GM23338 (cell line): Measurements from ENCODE around the gene PHACTR2. TPM values are rescaled to one million over a fixed set of nuclear protein-coding genes. Genes with fewer than 3 reads are reported as not detected.

Experiments used
- ATAC-seq: fragments of 200-7000 bp; cut with Tn5 transposase; 3 replicates; pipeline ENCODE4 v1.9.1; 2020
- DNase-seq: peaks from one replicate; pipeline ENCODE4 v3.0.0-alpha.2; 2015; ENCODE audit warnings: low spot score
- H2AFZ ChIP-seq: fragments of 200-600 bp; sonication (generic); 2 replicates; pipeline ENCODE4 v1.8.0; 2016; ENCODE audit warnings: antibody characterized with exemption, mild to moderate bottlenecking, moderate library complexity
- H3F3A ChIP-seq: fragments of 200-600 bp; sonication (generic); replicated peaks from 2 replicates; pipeline ENCODE4 v1.8.0; 2017; ENCODE audit warnings: antibody characterized with exemption, mixed run types, low read depth
- H3K27ac ChIP-seq: fragments of 200-600 bp; sonication (generic); 2 replicates; pipeline ENCODE4 v1.6.1; 2016; ENCODE audit warnings: low read depth
- H3K27me3 ChIP-seq: fragments of 200-600 bp; sonication (generic); 2 replicates; pipeline ENCODE4 v1.8.0; 2016; ENCODE audit warnings: mild to moderate bottlenecking, mixed run types, moderate library complexity; ENCODE audit not compliant: insufficient read depth
- H3K36me3 ChIP-seq: fragments of 200-600 bp; sonication (generic); 2 replicates; pipeline ENCODE4 v1.8.0; 2016; ENCODE audit warnings: mild to moderate bottlenecking; ENCODE audit not compliant: insufficient read depth
- H3K4me1 ChIP-seq: fragments of 200-600 bp; sonication (generic); 2 replicates; pipeline ENCODE4 v1.8.0; 2016; ENCODE audit warnings: mild to moderate bottlenecking, moderate library complexity; ENCODE audit not compliant: insufficient read depth
- H3K4me2 ChIP-seq: fragments of 200-600 bp; sonication (generic); 2 replicates; pipeline ENCODE4 v1.7.1; 2017; ENCODE audit warnings: mixed run types
- H3K4me3 ChIP-seq: fragments of 200-600 bp; sonication (generic); 2 replicates; pipeline ENCODE4 v1.6.1; 2016; ENCODE audit warnings: mixed run types
- H3K79me2 ChIP-seq: fragments of 200-600 bp; sonication (generic); replicated peaks from 2 replicates; pipeline ENCODE4 v1.8.0; 2017; ENCODE audit warnings: mild to moderate bottlenecking; ENCODE audit not compliant: insufficient read depth
- H3K9me2 ChIP-seq: fragments of 200-600 bp; sonication (generic); 2 replicates; pipeline ENCODE4 v1.8.0; 2017; ENCODE audit not compliant: insufficient read depth
- H4K20me1 ChIP-seq: fragments of 200-600 bp; sonication (generic); replicated peaks from 2 replicates; pipeline ENCODE4 v1.8.0; 2017; ENCODE audit warnings: mild to moderate bottlenecking; ENCODE audit not compliant: insufficient read depth
- H3K27ac Mint-ChIP-seq: 2 replicates; pipeline ENCODE4 v1.8.0; 2020; ENCODE audit warnings: inconsistent platforms, mild to moderate bottlenecking, moderate library complexity, mixed read lengths
- H3K27me3 Mint-ChIP-seq: 3 replicates; pipeline ENCODE4 v1.8.0; 2022; ENCODE audit warnings: low read depth, mild to moderate bottlenecking, moderate library complexity, mixed read lengths, inconsistent platforms; ENCODE audit not compliant: insufficient read depth, poor library complexity
- H3K36me3 Mint-ChIP-seq: 3 replicates; pipeline ENCODE4 v1.8.0; 2021; ENCODE audit warnings: low read depth, mild to moderate bottlenecking, inconsistent platforms, moderate library complexity, mixed read lengths
- H3K4me1 Mint-ChIP-seq: 3 replicates; pipeline ENCODE4 v1.8.0; 2020; ENCODE audit warnings: mild to moderate bottlenecking, inconsistent platforms, mixed read lengths
- H3K4me3 Mint-ChIP-seq: 3 replicates; pipeline ENCODE4 v1.8.0; 2021; ENCODE audit warnings: moderate library complexity, mild to moderate bottlenecking, inconsistent platforms, mixed read lengths
- H3K9me3 Mint-ChIP-seq: 3 replicates; pipeline ENCODE4 v1.8.0; 2020; ENCODE audit warnings: moderate library complexity, mild to moderate bottlenecking, inconsistent platforms, mixed read lengths
- CREB1 ChIP-seq: fragments of 250-450 bp; sonication (Bioruptor Pico); IDR thresholded peaks from 2 replicates; pipeline ENCODE4 v1.5.0; 2020; ENCODE audit warnings: low read depth, mild to moderate bottlenecking, moderate library complexity
- CTCF ChIP-seq, 2 experiments: fragments of 200-600 bp in 1 of 2; sonication (generic) in 1 of 2; conservative IDR thresholded peaks; 2 replicates each; pipeline versions ENCODE4 v1.5.1 to v1.6.1; 2016 to 2017; ENCODE audit warnings: antibody characterized with exemption in 2 of 2, low read depth in 2 of 2, mild to moderate bottlenecking in 2 of 2, moderate library complexity in 1 of 2
- ETS1 ChIP-seq: IDR thresholded peaks from 2 replicates; pipeline ENCODE4 v1.6.1; 2016; ENCODE audit warnings: antibody characterized with exemption
- EZH2 ChIP-seq: fragments of 200-600 bp; sonication (generic); IDR thresholded peaks from one replicate; pipeline ENCODE4 v1.8.0; 2017; ENCODE audit warnings: antibody characterized with exemption, mild to moderate bottlenecking, low read depth; ENCODE audit not compliant: unreplicated experiment
- EZH2phosphoT487 ChIP-seq: fragments of 200-600 bp; sonication (generic); IDR thresholded peaks from one replicate; pipeline ENCODE4 v1.8.1; 2018; ENCODE audit warnings: antibody characterized with exemption; ENCODE audit not compliant: unreplicated experiment
- JUNB ChIP-seq: IDR thresholded peaks from one replicate; pipeline ENCODE4 v1.6.1; 2016; ENCODE audit warnings: antibody characterized with exemption; ENCODE audit not compliant: unreplicated experiment
- NANOG ChIP-seq: IDR thresholded peaks from 2 replicates; pipeline ENCODE4 v1.6.1; 2016; ENCODE audit warnings: antibody characterized with exemption, borderline replicate concordance
- POLR2AphosphoS5 ChIP-seq: IDR thresholded peaks from 2 replicates; pipeline ENCODE4 v1.6.1; 2016; ENCODE audit warnings: antibody characterized with exemption, low read depth
- REST ChIP-seq: IDR thresholded peaks from one replicate; pipeline ENCODE4 v1.6.1; 2018; ENCODE audit warnings: antibody characterized with exemption; ENCODE audit not compliant: unreplicated experiment
- STAT1 ChIP-seq: IDR thresholded peaks from one replicate; pipeline ENCODE4 v1.6.1; 2016; ENCODE audit warnings: antibody characterized with exemption; ENCODE audit not compliant: unreplicated experiment
- ZNF114 ChIP-seq: fragments of 250-450 bp; sonication (Bioruptor Pico); IDR thresholded peaks from 2 replicates; pipeline ENCODE4 v1.5.0; 2020; ENCODE audit warnings: mild to moderate bottlenecking, moderate library complexity
- ZNF331 ChIP-seq: fragments of 250-450 bp; sonication (Bioruptor Pico); IDR thresholded peaks from 2 replicates; pipeline ENCODE4 v1.5.0; 2020; ENCODE audit warnings: low read depth, mild to moderate bottlenecking, moderate library complexity
- ZNF462 ChIP-seq: fragments of 250-450 bp; sonication (Bioruptor Pico); IDR thresholded peaks from 2 replicates; pipeline ENCODE4 v1.5.0; 2020; ENCODE audit warnings: mild to moderate bottlenecking, moderate library complexity
- polyA plus RNA-seq: library from polyadenylated mRNA; unstranded; fragments of >200 nt; fragmentation: Nextera tagmentation; extraction: Ambion mirVana; gene quantifications from 2 replicates; pipeline ENCODE4 v1.2.1, GENCODE V29; 2016
- total RNA-seq: library from RNA; depleted of rRNA; stranded (reverse); fragments of >200 nt; shearing (Covaris generic); gene quantifications from 2 replicates; pipeline ENCODE4 v1.2.3, GENCODE V29; 2014

Gene PHACTR2
- total and polyA plus RNA-seq, 2 experiments from 2014 or later = 67.7 to 105 TPM

GRCh38 chr6:143701349-143702234 lies 23.8 kb downstream of the PHACTR2 start:
- H3K4me1 ChIP-seq = peaks cover 44% of the 10 kb centered on the region
- Mint-ChIP-seq H3K27ac (no peak overlapping the region), H3K4me3 (no peak overlapping the region), H3K36me3 (peaks cover 33% of the 10 kb centered on the region), H3K4me1 (peaks cover 21% of the 10 kb centered on the region), H3K9me3 (peaks cover 14% of the 10 kb centered on the region; the same call in 2 of the 3 replicates), H3K27me3 (peaks cover 1% of the 10 kb centered on the region)
- no peak for ATAC-seq
- DNase-seq = no peak
- peak overlapping the region; percentile 30 for H3K4me2 ChIP-seq
- no peak overlapping the region for H3K4me3 ChIP-seq
- no peaks in the 10 kb centered on the region for H4K20me1 ChIP-seq
- no peaks in the 10 kb centered on the region; the same call in 1 of the 2 replicates for H3K36me3 ChIP-seq
- peaks cover 95% of the 10 kb centered on the region for H3K79me2 ChIP-seq
- no peak overlapping the region for H2AFZ ChIP-seq
- TF ChIP-seq ETS1 (no peak), ZNF114 (CRISPR knock-in tag) (no peak), POLR2AphosphoS5 (no peak), REST (no peak), ZNF462 (no peak), ZNF331 (CRISPR knock-in tag) (no peak), STAT1 (no peak), CREB1 (CRISPR knock-in tag) (no peak), EZH2 (no peak), NANOG (no peak), CTCF (conservative IDR thresholded peaks at IDR 0.05; ENCODE audit: low read depth in 2 of 2) (no peak), JUNB (no peak), EZH2phosphoT487 (no peak)
- H3K9me2 ChIP-seq = no peaks in the 10 kb centered on the region
- no peaks in the 10 kb centered on the region for H3K27me3 ChIP-seq
- no peak overlapping the region for H3K27ac ChIP-seq
- H3F3A ChIP-seq = no peaks in the 10 kb centered on the region
